Prostate gland (tissue), 2 donors: ENCODE data around the gene G2E3.

ENCODE experiments used
- POLR2A ChIP-seq: fragments of 450-650 bp; IDR thresholded peaks from one replicate; pipeline ENCODE4 v1.6.1; 2016; ENCODE audit warnings: antibody characterized with exemption, mild to moderate bottlenecking
- POLR2AphosphoS5 ChIP-seq: sonication (generic); formaldehyde crosslinking; IDR thresholded peaks from one replicate; pipeline ENCODE4 v1.6.1; 2017; ENCODE audit warnings: antibody characterized with exemption
- TF ChIP-seq, protein P1 (sequence below), 4 experiments: fragments of 200-600 bp in 2 of 4; fragments of 450-650 bp in 2 of 4; sonication (generic) in 2 of 4; IDR thresholded peaks; 1 replicate in 3 of 4; 2 replicates in 1 of 4; pipeline ENCODE4 v1.5.1; 2016 to 2019; ENCODE audit warnings: antibody characterized with exemption in 4 of 4, mild to moderate bottlenecking in 2 of 4, moderate library complexity in 2 of 4

DNA sequence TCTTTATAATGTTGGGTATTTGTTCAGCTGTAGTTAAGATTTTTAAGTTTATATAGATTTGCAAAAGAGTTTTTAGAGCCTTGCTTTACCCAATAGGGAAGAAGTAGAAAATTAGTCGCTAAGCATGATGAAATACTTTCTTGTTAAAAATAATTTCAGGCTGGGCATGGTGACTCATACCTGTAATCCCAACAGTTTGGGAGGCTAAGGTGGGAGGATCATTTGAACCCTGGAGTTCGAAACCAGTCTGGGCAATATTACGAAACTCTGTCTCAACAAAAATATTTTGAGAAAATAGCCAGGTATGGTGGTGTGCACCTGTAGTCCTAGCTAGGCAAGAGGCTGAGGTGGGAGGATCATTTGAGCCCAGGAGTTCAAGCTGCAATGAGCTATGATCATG lies 44.4 kb downstream of the G2E3 start:
- TF ChIP-seq, protein P1, sequence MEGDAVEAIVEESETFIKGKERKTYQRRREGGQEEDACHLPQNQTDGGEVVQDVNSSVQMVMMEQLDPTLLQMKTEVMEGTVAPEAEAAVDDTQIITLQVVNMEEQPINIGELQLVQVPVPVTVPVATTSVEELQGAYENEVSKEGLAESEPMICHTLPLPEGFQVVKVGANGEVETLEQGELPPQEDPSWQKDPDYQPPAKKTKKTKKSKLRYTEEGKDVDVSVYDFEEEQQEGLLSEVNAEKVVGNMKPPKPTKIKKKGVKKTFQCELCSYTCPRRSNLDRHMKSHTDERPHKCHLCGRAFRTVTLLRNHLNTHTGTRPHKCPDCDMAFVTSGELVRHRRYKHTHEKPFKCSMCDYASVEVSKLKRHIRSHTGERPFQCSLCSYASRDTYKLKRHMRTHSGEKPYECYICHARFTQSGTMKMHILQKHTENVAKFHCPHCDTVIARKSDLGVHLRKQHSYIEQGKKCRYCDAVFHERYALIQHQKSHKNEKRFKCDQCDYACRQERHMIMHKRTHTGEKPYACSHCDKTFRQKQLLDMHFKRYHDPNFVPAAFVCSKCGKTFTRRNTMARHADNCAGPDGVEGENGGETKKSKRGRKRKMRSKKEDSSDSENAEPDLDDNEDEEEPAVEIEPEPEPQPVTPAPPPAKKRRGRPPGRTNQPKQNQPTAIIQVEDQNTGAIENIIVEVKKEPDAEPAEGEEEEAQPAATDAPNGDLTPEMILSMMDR (IDR thresholded peaks at IDR 0.05): no peak
- no peak for TF ChIP-seq POLR2A
- no peak for TF ChIP-seq POLR2AphosphoS5
